ENCODE measurements around the gene CNTNAP2.
"Not testable (repeated sequence)": the region's sequence is repeated elsewhere in the genome, so short reads cannot be mapped to it uniquely, and the experiment has no call there.

CNTNAP2 gene

DNA sequence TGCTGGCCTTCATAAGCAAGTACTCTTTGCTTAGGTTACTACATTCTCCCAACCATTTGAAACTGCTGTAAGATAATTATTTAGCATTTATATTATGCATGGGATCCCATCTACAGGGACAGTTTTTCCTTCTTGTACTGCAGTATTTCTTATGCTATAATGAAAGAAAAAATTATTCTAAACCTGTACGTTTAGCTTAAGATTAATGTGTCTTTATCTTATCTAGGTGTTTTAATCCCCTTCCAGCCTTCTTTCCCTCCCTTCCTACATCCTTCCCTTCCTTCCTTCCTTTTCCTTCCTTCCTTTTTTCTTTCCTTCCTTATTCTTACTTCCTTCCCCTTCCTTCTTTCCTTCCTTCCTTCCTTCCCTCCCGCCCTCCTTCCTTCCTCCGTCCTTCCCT lies 778.3 kb downstream of the CNTNAP2 start:
- no peak for DNase-seq

DNA sequence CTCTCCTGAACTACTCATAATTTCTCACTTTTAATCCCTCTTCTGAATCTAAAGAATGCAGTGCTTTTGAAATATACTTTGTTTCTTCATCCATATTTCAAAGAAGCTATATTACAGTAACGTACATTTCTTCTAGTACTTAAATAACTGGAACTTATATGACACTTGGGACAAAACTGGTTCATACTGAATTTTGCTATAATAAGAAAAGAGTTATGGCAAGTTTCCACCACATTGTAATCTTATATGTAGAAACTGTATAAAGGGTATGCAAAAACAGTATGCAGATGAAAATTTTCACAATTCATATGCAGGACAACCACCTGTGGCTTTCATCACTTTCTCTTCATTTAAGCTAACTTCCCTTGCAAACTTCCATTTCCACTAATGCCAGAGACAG lies 785.7 kb downstream of the CNTNAP2 start:
- DNase-seq: no peak

DNA sequence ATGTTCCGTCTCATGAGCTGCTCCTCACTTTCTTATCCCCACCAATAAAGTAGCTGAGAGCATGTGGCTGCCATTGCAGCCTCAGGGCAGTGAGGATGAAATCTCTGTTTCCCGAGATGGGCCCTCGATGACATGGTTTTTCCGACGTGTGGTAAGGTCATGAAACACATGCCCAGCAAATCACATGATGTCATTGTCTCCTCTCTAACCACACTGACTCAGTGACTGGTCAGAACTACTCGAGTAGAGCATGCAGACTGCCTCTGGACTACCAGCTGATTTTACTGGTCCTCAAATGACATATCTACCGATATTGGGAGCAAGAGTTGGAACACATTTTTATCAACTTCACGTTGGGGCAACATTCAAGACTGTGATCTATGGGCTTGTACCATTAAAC lies 786.1 kb downstream of the CNTNAP2 start:
- no peak for DNase-seq

- not testable (repeated sequence) for DNase-seq
Observed at GRCh38 chr7:146905746-146906145, 789.1 kb downstream of the CNTNAP2 start.

DNA sequence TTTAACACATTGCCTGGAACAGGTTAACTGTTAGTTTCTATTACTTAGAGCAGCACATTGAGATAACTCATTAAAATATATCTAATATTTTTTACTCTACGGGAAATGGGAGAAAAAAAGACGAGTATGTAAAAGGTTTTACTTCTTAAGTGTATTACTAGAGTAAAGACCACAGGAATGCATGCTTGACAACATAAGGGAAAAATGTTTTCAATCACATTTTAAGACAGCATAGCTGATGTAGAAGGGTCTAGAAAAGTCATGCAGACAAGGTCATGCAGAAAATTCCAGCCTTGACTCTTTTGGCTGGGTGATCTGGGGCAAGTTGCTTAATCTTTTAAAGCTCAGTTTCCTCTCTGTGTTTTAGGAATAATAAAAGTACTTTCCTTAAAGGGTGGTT lies 806.2 kb downstream of the CNTNAP2 start:
- DNase-seq: no peak

- no peak for DNase-seq
Observed at GRCh38 chr7:146926841-146927240, 810.2 kb downstream of the CNTNAP2 start.

- no peak for DNase-seq
Observed at GRCh38 chr7:146937836-146938235, 821.2 kb downstream of the CNTNAP2 start.

DNA sequence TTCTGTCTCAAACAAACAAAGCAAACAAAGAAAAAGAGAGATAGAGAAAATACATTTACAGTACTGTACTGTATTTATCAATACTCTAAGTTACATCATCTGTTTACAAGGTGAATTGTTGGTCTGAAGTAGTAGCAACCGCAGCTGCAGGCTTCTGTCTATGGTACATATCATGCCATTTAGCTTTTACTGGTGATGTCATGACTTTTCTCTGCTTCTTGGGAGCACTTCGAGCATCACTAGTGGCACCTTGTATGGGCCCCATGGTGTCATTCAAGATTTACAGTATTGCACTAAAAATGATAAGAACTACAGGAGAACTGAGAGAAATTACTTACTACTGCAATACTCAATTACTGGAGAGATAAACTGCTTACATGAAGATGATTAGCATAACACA lies 826.9 kb downstream of the CNTNAP2 start:
- no peak for DNase-seq

DNA sequence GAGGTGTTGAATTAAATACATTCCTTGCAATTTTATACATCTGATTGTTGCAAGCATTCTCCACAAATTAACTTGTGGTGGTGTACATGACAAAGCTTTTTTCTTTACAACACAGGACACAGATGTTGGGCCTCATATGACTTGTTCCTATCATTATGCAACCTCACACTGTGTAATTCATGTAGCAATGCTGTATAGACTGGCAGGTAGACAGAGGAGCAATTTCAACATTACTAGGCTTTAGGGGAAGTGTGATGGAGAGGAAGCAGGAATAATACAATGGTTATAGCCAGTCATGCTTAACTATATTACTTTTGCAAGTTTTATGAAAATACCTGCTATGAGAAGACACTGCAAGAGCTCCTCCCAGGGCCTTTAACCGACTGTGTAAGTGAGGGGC lies 832.1 kb downstream of the CNTNAP2 start:
- DNase-seq: no peak

DNA sequence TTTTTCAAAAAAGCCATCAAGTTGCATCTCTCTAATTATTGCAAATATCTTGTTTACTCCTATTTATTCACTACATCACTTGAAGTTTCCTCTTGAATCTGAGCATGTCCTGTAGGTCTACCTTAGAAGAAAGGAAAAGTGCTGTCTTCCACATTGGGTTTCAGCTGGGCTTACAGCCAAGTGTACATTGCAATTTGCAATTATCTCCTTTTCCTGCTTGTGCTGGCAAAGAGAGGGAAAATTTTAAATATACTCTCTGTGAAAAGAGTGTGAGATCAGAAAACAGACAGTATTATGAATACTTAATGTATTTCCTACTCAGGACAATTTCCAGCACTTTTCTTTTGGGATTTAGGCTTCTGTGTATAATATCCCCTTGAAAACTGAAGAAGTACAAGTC lies 839.7 kb downstream of the CNTNAP2 start:
- DNase-seq: peak in 2 of 3 experiments; percentile 55 to 86

- no peak for DNase-seq
Observed at GRCh38 chr7:146956853-146957252, 840.3 kb downstream of the CNTNAP2 start.

DNA sequence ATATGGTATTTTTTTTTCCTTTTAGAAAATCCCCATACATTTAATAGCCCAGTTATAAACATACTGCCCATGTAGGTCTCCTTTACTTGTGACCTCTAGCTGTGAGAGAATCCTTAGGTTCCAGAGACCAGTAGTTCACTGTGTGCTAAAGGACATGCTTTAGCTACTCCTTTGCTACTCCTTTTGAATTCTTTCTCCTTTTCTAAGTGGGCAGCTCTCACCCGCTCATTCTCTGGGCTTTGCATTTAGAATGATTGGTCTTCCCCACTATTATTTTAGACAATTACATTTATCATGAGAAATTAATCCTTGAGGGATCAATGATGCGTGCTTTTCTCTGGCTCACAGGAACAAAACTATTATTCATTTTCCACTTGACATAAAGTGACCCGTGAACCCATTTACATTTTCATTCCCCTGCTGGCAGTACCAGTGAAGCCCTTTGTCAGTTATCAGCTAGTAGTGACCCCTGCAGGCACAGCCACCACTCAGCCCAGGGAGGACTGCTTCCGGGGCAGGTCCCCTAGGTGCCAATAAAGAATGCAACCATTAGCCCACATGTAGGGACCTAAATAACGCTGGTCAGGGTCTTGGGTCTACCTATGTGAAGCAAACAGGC lies 844.3 kb downstream of the CNTNAP2 start:
- DNase-seq: peak; percentile 41 to 94 (median 68)

- peak in 2 of 3 experiments; percentile 12 to 60 for DNase-seq
Observed at GRCh38 chr7:146961617-146962016, 845.0 kb downstream of the CNTNAP2 start.

GRCh38 chr7:146966274-146966673 lies 849.7 kb downstream of the CNTNAP2 start:
- no peak for DNase-seq

GRCh38 chr7:146982482-146982881 lies 865.9 kb downstream of the CNTNAP2 start:
- DNase-seq: no peak

DNA sequence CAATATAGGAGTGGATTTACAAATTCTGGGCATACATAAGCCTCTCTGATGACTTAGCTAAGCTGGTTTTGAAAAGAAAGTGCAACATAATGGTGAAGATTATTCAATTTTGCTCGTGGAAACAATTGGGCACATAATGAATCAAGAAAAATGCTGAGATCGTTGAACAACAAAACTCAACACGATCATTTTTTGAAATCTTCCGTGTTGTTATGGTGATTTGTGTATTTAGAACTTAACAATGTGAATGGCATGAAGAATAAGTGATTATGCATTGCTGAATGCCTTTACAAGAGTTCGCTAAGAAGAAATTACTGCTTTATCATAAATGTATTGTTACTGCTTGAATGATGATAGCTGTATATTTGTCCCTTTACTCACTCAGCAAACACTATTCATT lies 875.0 kb downstream of the CNTNAP2 start:
- no peak for DNase-seq

- no peak for DNase-seq
Observed at GRCh38 chr7:146993764-146994163, 877.2 kb downstream of the CNTNAP2 start.

DNA sequence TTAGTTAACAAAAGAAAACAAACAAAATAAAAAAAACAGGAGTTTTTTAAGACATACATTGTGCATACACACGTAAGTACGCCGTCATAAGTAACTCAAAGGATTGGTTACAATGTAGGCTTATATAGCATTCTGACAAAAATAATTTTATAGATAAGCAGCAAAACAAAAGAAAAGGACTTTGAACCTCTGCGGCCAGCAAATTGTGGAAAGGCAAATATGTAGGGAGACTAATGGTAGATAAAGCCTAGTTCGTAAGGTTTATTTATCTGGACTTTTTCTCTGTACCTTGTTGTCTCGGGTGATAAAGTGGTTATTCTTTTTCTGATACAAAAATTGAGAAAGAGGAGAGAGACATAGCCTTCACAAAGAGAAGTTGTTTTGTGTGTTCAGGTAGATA lies 891.9 kb downstream of the CNTNAP2 start:
- no peak for DNase-seq

DNA sequence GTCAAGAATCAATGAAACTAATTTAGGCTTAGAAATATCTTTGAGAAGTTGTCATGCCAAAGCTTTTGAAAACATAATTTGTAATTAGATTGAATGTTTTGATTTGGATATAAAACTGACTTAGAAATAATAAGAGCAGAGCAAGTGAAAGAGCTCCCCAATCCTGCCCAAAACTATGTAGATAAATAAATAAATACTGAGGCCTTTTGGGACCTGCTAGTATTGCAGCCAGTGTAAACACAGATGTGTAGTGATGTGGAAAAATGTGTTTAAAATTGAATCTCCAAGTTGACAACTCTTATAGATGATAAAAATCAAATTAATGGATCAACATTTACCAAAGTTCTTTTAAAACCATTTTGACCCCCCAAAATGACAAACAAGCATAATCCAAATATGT lies 896.1 kb downstream of the CNTNAP2 start:
- no peak for DNase-seq

DNA sequence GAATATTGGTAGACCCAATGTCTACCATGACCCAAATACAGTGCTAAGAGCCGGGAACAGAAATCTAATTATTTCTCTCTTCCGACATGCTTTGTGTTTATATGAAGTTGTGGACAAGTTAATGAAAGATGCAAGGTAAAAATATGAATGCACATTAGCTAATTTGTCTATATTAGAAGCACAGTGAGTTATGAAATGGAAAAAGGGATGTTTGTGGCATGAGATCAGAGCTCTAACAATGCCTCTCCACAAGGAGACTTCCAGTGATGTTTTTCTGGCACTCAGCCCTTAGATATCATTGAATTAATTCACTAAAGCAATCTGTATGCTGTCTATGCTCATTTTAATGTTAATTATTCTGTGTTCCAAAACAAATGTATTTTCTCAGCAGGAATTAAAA lies 897.2 kb downstream of the CNTNAP2 start:
- DNase-seq: no peak

- no peak for DNase-seq
Observed at GRCh38 chr7:147014286-147014955, 897.8 kb downstream of the CNTNAP2 start.

GRCh38 chr7:147015999-147016398 lies 899.4 kb downstream of the CNTNAP2 start:
- no peak for DNase-seq

- no peak for DNase-seq
Observed at GRCh38 chr7:147022056-147022455, 905.5 kb downstream of the CNTNAP2 start.

DNA sequence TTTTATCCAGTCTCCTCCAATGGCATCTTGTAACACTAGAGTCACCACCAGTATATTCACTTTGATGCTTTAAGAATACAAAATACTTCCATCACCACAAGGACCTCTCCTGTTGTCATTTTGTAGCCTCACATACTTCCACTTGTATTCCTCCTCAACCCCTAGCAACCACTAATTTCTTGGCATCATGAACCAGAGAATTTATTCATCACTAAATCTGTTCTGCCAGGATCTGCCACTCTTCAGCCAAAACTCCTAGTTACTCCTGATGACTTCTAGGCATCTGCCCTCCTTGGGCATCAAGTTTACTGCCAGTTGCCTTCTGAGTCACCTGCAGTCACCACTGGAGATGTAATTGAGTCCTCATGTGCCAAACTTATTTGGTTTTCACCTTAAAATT lies 906.8 kb downstream of the CNTNAP2 start:
- DNase-seq: no peak

DNA sequence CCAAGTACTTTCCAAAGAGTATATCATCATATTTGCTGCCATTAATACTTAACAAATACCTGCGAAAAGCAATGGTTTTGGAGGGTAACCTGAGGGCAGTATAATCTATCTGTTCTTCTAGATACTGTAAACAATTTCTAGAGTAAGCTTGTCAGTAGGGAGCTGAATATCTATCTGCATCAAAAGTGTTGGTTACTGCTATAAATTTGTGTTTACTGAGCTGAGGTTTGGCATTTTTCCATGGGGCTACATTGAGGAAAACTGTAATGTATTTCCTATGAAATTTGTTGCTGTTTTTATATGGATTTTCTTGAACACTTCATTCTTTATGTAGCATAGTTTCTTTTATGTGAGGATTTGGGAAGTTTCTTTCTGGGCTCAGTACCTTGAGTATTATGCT lies 913.4 kb downstream of the CNTNAP2 start:
- DNase-seq: no peak
